ENCODE results near the gene INHBB.

- TF ChIP-seq CTCF (IDR thresholded peaks at IDR 0.05 in 2 of 3, conservative IDR thresholded peaks at IDR 0.05 in 1 of 3; ENCODE audit: insufficient read depth in 2 of 3, low read depth in 1 of 3, low read length in 3 of 3) (no peak), ZNF398 (CRISPR knock-in tag; IDR thresholded peaks at IDR 0.05) (no peak)
Observed at GRCh38 chr2:120315367-120316033, 30.4 kb upstream of the INHBB start.

Data from K562 (cell line).